D721Med (cell line): ENCODE data around the gene BCAR3.

Source experiments
- DNase-seq: peaks from one replicate; pipeline ENCODE4 v3.0.0; 2011; ENCODE audit warnings: low spot score; ENCODE audit not compliant: insufficient read length
- FAIRE-seq: peaks from 2 replicates; lab custom pipeline; 2011; peaks lifted over from hg19 to GRCh38; lab: Jason Lieb, UNC
- TF ChIP-seq, protein P1 (sequence below): IDR thresholded peaks from 2 replicates; pipeline ENCODE4 v1.5.1; 2012; ENCODE audit warnings: mild to moderate bottlenecking, control low read depth; ENCODE audit not compliant: insufficient read depth; ENCODE audit errors: missing control alignments

Gene BCAR3

GRCh38 chr1:93631626-93632365 lies 49.8 kb downstream of the BCAR3 start:
- no peak for DNase-seq
- FAIRE-seq, result no peak
- TF ChIP-seq, protein P1, sequence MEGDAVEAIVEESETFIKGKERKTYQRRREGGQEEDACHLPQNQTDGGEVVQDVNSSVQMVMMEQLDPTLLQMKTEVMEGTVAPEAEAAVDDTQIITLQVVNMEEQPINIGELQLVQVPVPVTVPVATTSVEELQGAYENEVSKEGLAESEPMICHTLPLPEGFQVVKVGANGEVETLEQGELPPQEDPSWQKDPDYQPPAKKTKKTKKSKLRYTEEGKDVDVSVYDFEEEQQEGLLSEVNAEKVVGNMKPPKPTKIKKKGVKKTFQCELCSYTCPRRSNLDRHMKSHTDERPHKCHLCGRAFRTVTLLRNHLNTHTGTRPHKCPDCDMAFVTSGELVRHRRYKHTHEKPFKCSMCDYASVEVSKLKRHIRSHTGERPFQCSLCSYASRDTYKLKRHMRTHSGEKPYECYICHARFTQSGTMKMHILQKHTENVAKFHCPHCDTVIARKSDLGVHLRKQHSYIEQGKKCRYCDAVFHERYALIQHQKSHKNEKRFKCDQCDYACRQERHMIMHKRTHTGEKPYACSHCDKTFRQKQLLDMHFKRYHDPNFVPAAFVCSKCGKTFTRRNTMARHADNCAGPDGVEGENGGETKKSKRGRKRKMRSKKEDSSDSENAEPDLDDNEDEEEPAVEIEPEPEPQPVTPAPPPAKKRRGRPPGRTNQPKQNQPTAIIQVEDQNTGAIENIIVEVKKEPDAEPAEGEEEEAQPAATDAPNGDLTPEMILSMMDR, result peak; percentile 17

DNA sequence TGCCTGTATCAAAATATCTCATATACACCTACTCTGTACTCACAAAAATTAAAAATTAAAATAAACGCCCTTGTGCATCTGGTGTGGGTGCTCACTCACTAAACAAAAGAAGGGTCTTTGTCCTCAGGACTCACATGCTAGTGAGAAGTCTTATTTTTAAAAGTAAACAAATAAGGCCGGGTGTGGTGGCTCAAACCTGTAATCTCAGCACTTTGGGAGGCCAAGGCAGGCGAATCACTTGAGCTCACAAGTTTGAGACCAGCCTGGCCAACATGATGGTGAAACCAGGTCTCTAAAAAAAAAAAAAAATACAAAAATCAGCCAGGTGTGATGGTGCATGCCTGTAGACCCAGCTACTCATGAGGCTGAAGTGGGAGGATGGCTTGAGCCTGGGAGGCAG lies 51.5 kb downstream of the BCAR3 start:
- FAIRE-seq, result no peak
- no peak for DNase-seq
- TF ChIP-seq, protein P1, result no peak

GRCh38 chr1:93629101-93630059 lies 52.3 kb downstream of the BCAR3 start:
- peak; percentile 41 for DNase-seq
- TF ChIP-seq, protein P1, result peak; percentile 96
- FAIRE-seq, result peak; percentile 6

DNA sequence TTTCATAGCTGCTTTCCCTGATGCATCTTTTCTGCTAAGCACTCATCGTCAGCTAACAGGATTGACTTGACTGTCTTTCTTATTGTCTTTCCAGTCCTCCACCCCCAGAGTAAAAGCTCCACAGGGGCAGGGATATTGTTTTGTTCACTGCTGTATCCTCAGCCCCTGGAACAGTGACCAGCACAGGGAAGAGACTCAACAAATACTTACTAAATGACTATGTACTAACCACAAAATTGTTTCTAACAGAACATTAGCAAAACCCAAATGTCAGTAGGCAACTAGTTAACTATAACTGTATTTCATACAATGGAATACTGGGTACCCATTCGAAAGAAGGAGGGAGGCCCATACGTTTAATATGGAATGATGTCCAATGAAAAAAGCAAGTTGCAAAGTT lies 53.0 kb downstream of the BCAR3 start:
- TF ChIP-seq, protein P1, result no peak
- DNase-seq (no peak), FAIRE-seq (no peak)

DNA sequence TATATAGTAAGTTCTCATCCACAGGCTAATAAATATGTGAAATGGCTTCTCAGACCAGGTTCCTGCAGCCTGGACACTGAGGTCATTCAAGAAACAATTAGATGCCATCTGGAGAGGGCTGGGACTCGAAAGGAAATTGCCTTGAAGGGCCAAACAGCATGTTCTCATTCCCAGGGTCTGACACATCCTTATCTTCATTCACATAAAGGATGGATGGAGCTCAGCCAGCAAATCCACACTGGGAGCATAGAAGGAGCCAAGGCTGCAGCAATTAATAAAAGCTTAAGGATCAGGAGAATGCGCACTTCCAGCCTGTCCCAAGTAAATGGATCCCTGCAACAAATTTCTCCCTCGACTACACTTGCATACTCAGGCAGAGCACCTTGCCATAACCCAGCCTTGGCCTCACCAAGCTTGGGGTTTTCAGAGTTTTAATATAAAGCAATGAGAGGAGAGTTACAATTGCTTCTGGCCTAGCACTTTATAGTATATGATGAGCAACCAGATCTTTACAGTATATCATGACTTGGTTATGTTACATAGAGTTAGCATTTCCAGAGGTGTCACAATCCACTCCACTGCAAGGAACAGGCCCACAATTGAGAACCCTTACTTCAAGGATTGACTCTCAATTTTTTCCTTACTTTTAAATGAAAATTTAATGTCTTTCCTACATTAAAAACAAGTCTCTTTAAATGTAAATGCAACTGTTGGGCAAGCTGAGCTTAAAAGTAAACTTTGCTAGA lies 55.9 kb downstream of the BCAR3 start:
- DNase-seq, result no peak
- TF ChIP-seq, protein P1, result no peak
- FAIRE-seq, result no peak

DNA sequence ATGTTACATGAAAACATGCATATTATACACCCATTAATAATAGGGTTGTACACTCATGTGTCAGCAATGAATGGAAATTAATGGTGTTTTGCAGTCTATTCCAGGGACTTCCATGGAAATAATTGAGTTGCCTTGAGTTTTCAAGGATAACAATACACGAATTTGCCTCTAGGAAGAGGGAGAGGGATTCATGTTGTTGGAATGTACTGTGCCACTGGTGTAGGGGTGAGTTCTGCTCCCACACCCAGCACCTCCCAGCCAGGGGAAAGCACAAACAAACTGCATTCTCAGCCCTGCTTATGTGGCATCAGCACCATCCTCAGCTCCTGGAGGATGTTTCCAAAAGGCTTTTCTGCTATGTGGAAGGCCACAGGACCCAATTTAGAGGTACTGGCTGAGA lies 57.8 kb downstream of the BCAR3 start:
- TF ChIP-seq, protein P1, result no peak
- DNase-seq, result no peak

More for the DNA sequence above, 57.8 kb downstream of the BCAR3 start:
- FAIRE-seq, result no peak
